Tibial nerve (tissue), 4 donors: ENCODE results near the gene TOPAZ1. TPM values are rescaled to one million over a fixed set of nuclear protein-coding genes. Genes with fewer than 3 reads are reported as not detected.

Experiments
- DNase-seq, 2 donors: peaks; one replicate each; pipeline ENCODE4 v3.0.0-alpha.2; 2019; ENCODE audit warnings: low spot score in 2 of 2
- H3K27ac ChIP-seq, 4 donors: fragments of 200-600 bp; sonication (generic) in 3 of 4; one replicate each; pipeline ENCODE4 v1.5.1; 2017 to 2019; ENCODE audit warnings: mild to moderate bottlenecking in 1 of 4
- H3K27me3 ChIP-seq, 2 donors: fragments of 200-600 bp; sonication (generic) in 1 of 2; one replicate each; pipeline versions ENCODE4 v1.5.1 to v1.6.0; 2017 to 2019
- H3K36me3 ChIP-seq, 3 donors: fragments of 200-600 bp; sonication (generic); one replicate each; pipeline ENCODE4 v1.5.1; 2018 to 2019
- H3K4me1 ChIP-seq, 4 donors: fragments of 200-600 bp; sonication (generic) in 3 of 4; one replicate each; pipeline ENCODE4 v1.5.1; 2017 to 2019
- H3K4me3 ChIP-seq, 4 donors: fragments of 200-600 bp; sonication (generic) in 3 of 4; one replicate each; pipeline ENCODE4 v1.5.1; 2017 to 2019; ENCODE audit warnings: mild to moderate bottlenecking in 1 of 4, moderate library complexity in 1 of 4
- H3K9me3 ChIP-seq, 4 donors: fragments of 200-600 bp; sonication (generic) in 3 of 4; one replicate each; pipeline ENCODE4 v1.5.1; 2017 to 2019
- EP300 ChIP-seq, 2 donors: sonication (generic); formaldehyde crosslinking; IDR thresholded peaks; one replicate each; pipeline ENCODE4 v1.6.1; 2017; ENCODE audit warnings: antibody characterized with exemption in 2 of 2, mild to moderate bottlenecking in 1 of 2
- POLR2A ChIP-seq, 2 donors: fragments of 450-650 bp; IDR thresholded peaks; one replicate each; pipeline ENCODE4 v1.6.1; 2017; ENCODE audit warnings: antibody characterized with exemption in 2 of 2, mild to moderate bottlenecking in 2 of 2, moderate library complexity in 2 of 2
- WGBS, 2 donors: methylation state at CpG; one replicate each; pipeline ENCODE4 v1.1.5; 2018; 5-methylcytosine and 5-hydroxymethylcytosine counted together
- total RNA-seq, 4 donors: library from RNA; depleted of rRNA; stranded (reverse); fragments of >200 nt; gene quantifications; one replicate each; pipeline ENCODE4 v1.1.0, GENCODE V29; 2016
- TF ChIP-seq, protein P1 (sequence below), 5 experiments: fragments of 200-600 bp in 3 of 5; fragments of 450-650 bp in 2 of 5; sonication (generic) in 3 of 5; IDR thresholded peaks; one replicate each; pipeline ENCODE4 v1.5.1; 2016 to 2019; ENCODE audit warnings: antibody characterized with exemption in 5 of 5, mild to moderate bottlenecking in 3 of 5, moderate library complexity in 2 of 5

Gene TOPAZ1
- total RNA-seq, 4 donors from 2014 or later: not detected

DNA sequence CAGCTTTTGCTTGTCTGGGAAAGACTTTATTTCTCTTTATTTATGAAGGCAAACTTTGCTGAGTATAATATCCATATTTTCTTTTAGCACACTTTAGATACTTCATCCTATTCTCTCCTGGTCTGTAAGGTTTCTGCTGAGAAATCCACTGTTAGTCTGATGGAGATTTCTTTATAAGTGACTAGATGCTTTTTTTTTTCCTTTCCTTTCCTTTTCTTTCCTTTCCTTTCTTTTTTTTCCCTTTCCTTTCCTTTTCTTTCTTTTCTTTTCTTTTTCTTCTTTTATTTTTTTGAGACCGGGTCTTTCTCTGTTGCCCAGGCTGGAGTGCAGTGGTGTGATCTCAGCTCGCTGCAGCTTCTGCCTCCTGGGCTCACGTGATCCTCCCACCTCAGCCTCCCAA is 38.4 kb downstream of the TOPAZ1 start:
- Histone ChIP-seq H3K4me3 (no peak overlapping the region), H3K36me3 (no peaks in the 10 kb centered on the region), H3K27me3 (no peaks in the 10 kb centered on the region), H3K9me3 (peaks cover 0 to 6% (median 0%) of the 10 kb centered on the region in 4 donors), H3K27ac (no peak overlapping the region), H3K4me1 (no peaks in the 10 kb centered on the region)
- 81 to 90% methylated on average over 3 of the region's 3 CpGs for WGBS, 2 donors
- DNase-seq: no peak
- no peak for TF ChIP-seq POLR2A (IDR thresholded peaks at IDR 0.05)
- no peak for TF ChIP-seq EP300 (IDR thresholded peaks at IDR 0.05)
- TF ChIP-seq, protein P1, sequence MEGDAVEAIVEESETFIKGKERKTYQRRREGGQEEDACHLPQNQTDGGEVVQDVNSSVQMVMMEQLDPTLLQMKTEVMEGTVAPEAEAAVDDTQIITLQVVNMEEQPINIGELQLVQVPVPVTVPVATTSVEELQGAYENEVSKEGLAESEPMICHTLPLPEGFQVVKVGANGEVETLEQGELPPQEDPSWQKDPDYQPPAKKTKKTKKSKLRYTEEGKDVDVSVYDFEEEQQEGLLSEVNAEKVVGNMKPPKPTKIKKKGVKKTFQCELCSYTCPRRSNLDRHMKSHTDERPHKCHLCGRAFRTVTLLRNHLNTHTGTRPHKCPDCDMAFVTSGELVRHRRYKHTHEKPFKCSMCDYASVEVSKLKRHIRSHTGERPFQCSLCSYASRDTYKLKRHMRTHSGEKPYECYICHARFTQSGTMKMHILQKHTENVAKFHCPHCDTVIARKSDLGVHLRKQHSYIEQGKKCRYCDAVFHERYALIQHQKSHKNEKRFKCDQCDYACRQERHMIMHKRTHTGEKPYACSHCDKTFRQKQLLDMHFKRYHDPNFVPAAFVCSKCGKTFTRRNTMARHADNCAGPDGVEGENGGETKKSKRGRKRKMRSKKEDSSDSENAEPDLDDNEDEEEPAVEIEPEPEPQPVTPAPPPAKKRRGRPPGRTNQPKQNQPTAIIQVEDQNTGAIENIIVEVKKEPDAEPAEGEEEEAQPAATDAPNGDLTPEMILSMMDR (IDR thresholded peaks at IDR 0.05): no peak

DNA sequence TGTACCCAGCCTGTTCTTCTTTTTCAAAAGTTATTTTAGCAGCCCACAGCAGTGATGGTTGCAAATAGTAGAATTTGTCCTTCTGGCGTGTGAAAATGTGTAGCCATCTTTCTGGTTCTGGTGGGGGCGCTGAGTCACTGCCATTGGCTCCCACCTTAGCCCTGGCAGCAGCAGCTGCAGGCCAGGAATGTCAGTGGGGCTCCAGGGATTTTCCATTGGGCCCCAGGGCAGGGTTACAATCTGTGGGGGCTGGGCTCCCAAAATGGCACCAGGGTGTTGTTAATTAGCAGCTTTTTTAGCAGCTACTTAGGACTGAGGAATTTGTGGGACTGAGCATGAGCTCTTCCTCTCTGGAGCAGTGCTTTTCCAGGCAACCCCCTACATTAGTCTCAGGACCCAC is 38.9 kb downstream of the TOPAZ1 start:
- H3K27ac ChIP-seq: no peak overlapping the region
- no peaks in the 10 kb centered on the region for H3K4me1 ChIP-seq
- H3K9me3 ChIP-seq: peaks cover 0 to 6% (median 0%) of the 10 kb centered on the region in 4 donors
- TF ChIP-seq, protein P1 (IDR thresholded peaks at IDR 0.05): no peak
- TF ChIP-seq EP300 (IDR thresholded peaks at IDR 0.05) (no peak), POLR2A (IDR thresholded peaks at IDR 0.05) (no peak)
- no peaks in the 10 kb centered on the region for H3K27me3 ChIP-seq
- no peaks in the 10 kb centered on the region for H3K36me3 ChIP-seq
- H3K4me3 ChIP-seq: no peak overlapping the region
- no peak for DNase-seq
- 78 to 86% methylated on average over 2 of the region's 2 CpGs for WGBS, 2 donors

DNA sequence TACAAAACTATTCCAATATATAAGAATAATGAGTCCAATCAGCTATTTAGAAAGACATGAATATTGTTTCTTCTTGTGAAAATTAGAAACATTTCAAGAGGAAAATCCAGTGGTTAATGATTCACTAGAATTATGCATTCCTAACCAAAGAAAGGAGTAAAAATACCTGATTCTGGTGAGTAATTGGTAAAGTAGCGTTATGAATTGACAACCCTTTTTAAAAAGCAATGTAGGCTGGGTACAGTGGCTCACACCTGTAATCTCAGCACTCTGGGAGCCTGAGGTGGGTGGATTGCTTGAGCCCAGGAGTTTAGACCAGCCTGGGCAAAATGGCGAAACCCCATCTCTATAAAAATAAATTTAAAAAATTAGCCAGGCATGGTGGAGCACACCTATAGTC is 43.3 kb downstream of the TOPAZ1 start:
- H3K4me1 ChIP-seq: no peaks in the 10 kb centered on the region
- H3K36me3 ChIP-seq: no peaks in the 10 kb centered on the region
- H3K27me3 ChIP-seq: no peaks in the 10 kb centered on the region
- H3K9me3 ChIP-seq: no peaks in the 10 kb centered on the region
- DNase-seq: no peak
- no peak overlapping the region for H3K4me3 ChIP-seq
- WGBS, 2 donors: 92% methylated on average over 2 of the region's 2 CpGs
- no peak overlapping the region for H3K27ac ChIP-seq
- TF ChIP-seq, protein P1 (IDR thresholded peaks at IDR 0.05): no peak
- TF ChIP-seq POLR2A (IDR thresholded peaks at IDR 0.05): no peak
- no peak for TF ChIP-seq EP300 (IDR thresholded peaks at IDR 0.05)

DNA sequence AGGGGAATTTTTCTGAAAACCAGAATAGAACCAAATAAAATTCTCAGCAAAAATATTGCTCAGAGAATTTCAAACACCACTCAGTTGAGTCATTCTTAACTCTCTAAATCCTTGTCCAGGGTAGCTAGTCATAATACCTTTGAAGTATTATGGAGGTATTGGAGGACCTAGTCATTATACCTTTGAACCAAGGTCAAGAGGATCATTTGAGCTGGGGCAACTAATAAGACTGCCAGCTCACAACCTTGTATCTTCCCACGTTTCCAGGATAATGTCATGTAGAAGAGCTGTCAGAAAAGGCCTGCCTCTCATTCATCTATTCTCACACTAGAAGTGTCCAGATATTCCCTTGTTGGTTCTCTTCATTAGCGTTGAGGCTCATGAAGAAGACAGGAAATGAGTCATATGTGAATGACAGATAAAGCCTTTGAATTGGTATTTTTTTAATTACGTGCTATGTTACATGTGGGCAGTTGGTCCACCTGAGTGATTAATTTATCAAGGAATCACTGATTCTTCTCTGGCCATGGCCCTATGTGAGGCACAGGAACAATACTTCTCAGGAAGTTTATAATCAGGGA is 48.3 kb downstream of the TOPAZ1 start:
- H3K27ac ChIP-seq: no peak overlapping the region
- H3K36me3 ChIP-seq: no peaks in the 10 kb centered on the region
- WGBS, 2 donors: 65 to 67% methylated on average over 3 of the region's 3 CpGs
- TF ChIP-seq, protein P1 (IDR thresholded peaks at IDR 0.05): no peak
- TF ChIP-seq POLR2A (IDR thresholded peaks at IDR 0.05) (no peak), EP300 (IDR thresholded peaks at IDR 0.05) (no peak)
- H3K4me1 ChIP-seq: no peaks in the 10 kb centered on the region
- DNase-seq: no peak
- no peaks in the 10 kb centered on the region for H3K9me3 ChIP-seq
- no peaks in the 10 kb centered on the region for H3K27me3 ChIP-seq
- no peak overlapping the region for H3K4me3 ChIP-seq

DNA sequence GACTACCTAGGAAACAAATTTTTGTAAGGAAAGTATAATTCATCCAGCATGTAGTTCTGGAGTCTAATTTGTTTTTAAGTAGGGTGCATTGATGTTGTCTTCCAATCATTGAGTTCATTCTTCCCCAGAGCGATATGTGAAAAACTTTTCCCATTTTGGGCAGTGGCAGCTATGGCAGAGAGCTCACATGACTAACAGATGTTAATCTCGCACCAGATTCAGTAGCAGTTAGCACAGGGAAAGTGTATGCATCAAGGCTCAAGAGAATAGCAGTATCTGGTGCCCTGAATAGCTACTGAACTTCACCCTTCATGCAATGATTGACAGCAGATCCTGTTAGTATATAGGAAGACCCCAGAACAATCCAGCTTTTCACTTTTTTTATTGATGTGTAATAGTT is 50.6 kb downstream of the TOPAZ1 start:
- Histone ChIP-seq H3K36me3 (no peaks in the 10 kb centered on the region), H3K27ac (no peak overlapping the region), H3K9me3 (no peaks in the 10 kb centered on the region), H3K27me3 (no peaks in the 10 kb centered on the region), H3K4me1 (no peaks in the 10 kb centered on the region), H3K4me3 (no peak overlapping the region)
- 78 to 92% methylated on average over 2 of the region's 2 CpGs for WGBS, 2 donors
- TF ChIP-seq POLR2A (IDR thresholded peaks at IDR 0.05): no peak
- TF ChIP-seq EP300 (IDR thresholded peaks at IDR 0.05): no peak
- TF ChIP-seq, protein P1 (IDR thresholded peaks at IDR 0.05): no peak
- DNase-seq: no peak
